RWPE2 (cell line): ENCODE measurements around the gene SPCS1.

Source experiments
- ATAC-seq: fragments of 200-7000 bp; cut with Tn5 transposase; 3 replicates; pipeline ENCODE4 v1.9.1; 2021; ENCODE audit warnings: low read depth
- DNase-seq: peaks from one replicate; pipeline ENCODE4 v3.0.0-alpha.2; 2020; ENCODE audit warnings: low spot score
- H3K27ac ChIP-seq: fragments of 450-650 bp; 2 replicates; pipeline ENCODE4 v1.5.1; 2017; ENCODE audit warnings: mild to moderate bottlenecking; ENCODE audit not compliant: poor library complexity, severe bottlenecking
- H3K27me3 ChIP-seq: fragments of 250-450 bp; sonication (Bioruptor Pico); 2 replicates; pipeline ENCODE4 v1.5.1; 2021; ENCODE audit warnings: mild to moderate bottlenecking, moderate library complexity; ENCODE audit not compliant: insufficient read depth, poor library complexity, severe bottlenecking
- H3K36me3 ChIP-seq: fragments of 250-450 bp; sonication (Bioruptor Pico); 2 replicates; pipeline ENCODE4 v1.5.1; 2020; ENCODE audit warnings: low read depth, mild to moderate bottlenecking, moderate library complexity
- H3K4me1 ChIP-seq: fragments of 250-450 bp; sonication (Bioruptor Pico); 2 replicates; pipeline ENCODE4 v1.5.1; 2021; ENCODE audit warnings: mild to moderate bottlenecking, moderate library complexity; ENCODE audit not compliant: insufficient read depth, poor library complexity, severe bottlenecking
- H3K4me3 ChIP-seq: fragments of 250-450 bp; sonication (Bioruptor Pico); 2 replicates; pipeline ENCODE4 v1.5.1; 2021; ENCODE audit warnings: mild to moderate bottlenecking, moderate library complexity; ENCODE audit not compliant: severe bottlenecking
- H3K9me3 ChIP-seq: fragments of 250-450 bp; sonication (Bioruptor Pico); 2 replicates; pipeline ENCODE4 v1.5.1; 2021; ENCODE audit warnings: mild to moderate bottlenecking, moderate library complexity; ENCODE audit not compliant: severe bottlenecking
- TF ChIP-seq, protein P1 (sequence below): fragments of 450-650 bp; IDR thresholded peaks from one replicate; pipeline ENCODE4 v1.5.1; 2017; ENCODE audit warnings: mild to moderate bottlenecking, moderate library complexity; ENCODE audit not compliant: poor library complexity, severe bottlenecking

SPCS1 gene

DNA sequence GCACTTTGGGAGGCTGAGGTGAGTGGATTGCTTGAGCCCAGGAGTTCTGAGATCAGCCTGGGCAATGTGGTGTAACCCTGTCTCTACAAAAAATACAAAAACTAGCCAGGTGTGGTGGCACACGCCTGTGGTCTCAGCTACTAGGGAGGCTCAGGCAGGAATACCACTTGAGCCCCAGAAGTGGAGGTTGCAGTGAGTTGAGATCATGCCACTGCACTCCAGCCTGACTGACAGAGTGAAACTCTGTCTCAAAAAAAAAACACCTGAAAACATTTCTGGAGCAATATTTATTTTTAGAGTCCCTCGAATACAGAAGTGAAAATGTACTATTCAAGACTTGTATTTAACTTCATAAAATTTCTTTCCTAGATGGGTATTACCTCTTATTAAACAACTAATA, 4.6 kb downstream of the SPCS1 start:
- H3K4me1 ChIP-seq = peaks cover 4% of the 10 kb centered on the region
- ATAC-seq = no peak
- TF ChIP-seq, protein P1, sequence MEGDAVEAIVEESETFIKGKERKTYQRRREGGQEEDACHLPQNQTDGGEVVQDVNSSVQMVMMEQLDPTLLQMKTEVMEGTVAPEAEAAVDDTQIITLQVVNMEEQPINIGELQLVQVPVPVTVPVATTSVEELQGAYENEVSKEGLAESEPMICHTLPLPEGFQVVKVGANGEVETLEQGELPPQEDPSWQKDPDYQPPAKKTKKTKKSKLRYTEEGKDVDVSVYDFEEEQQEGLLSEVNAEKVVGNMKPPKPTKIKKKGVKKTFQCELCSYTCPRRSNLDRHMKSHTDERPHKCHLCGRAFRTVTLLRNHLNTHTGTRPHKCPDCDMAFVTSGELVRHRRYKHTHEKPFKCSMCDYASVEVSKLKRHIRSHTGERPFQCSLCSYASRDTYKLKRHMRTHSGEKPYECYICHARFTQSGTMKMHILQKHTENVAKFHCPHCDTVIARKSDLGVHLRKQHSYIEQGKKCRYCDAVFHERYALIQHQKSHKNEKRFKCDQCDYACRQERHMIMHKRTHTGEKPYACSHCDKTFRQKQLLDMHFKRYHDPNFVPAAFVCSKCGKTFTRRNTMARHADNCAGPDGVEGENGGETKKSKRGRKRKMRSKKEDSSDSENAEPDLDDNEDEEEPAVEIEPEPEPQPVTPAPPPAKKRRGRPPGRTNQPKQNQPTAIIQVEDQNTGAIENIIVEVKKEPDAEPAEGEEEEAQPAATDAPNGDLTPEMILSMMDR = no peak
- no peaks in the 10 kb centered on the region for H3K27me3 ChIP-seq
- H3K9me3 ChIP-seq = no peaks in the 10 kb centered on the region
- H3K4me3 ChIP-seq = no peak overlapping the region
- no peak overlapping the region for H3K27ac ChIP-seq
- no peak for DNase-seq
- H3K36me3 ChIP-seq = peaks cover 34% of the 10 kb centered on the region

DNA sequence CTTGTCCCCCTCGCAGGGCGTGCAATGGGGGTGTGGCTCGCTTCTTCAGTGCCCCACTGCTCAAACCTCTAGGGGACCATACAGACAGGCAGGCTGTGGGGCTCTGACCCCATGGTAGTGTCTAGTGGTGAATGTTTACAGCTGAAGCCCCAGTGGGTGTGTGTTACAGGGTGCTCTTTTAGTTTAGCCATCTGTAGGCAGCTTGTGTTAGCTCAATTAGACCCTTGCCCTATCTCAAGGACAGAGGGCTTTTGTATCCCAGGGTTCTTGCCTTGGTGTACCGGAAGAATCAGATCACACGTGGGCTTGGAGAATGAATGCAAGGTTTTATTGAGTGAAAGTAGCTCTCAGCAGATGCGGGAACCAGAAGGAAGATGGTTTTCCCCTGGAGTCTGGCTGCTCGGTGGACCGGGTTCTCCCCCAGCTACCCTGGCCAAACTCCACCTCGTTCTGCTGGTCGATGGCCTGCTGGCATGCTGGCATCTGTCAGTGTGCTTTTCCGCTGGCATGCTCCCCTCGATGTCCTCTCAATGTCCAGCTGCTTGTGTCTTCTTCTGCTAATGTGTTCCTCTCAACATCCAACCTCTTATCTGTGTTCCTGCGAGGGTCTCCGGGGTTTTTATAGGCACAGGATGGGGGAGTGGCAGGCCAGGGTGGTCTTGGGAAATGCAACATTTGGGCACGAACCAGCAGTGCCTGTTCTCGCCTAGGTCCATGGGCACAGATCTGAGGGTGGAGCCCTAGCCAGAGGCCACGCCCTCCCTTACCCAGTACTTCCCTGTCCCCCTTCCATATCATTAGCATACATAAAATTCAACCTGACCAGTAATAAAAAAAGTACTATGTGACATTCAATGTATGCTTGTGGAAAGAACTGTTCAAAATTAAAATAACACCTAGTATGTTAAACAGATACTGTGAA, 6.6 kb downstream of the SPCS1 start:
- no peak for ATAC-seq
- H3K9me3 ChIP-seq = no peaks in the 10 kb centered on the region
- DNase-seq = no peak
- H3K27ac ChIP-seq = no peak overlapping the region
- no peaks in the 10 kb centered on the region for H3K27me3 ChIP-seq
- TF ChIP-seq, protein P1 = no peak
- no peaks in the 10 kb centered on the region for H3K4me1 ChIP-seq
- H3K4me3 ChIP-seq = no peak overlapping the region
- H3K36me3 ChIP-seq = peaks cover 32% of the 10 kb centered on the region

DNA sequence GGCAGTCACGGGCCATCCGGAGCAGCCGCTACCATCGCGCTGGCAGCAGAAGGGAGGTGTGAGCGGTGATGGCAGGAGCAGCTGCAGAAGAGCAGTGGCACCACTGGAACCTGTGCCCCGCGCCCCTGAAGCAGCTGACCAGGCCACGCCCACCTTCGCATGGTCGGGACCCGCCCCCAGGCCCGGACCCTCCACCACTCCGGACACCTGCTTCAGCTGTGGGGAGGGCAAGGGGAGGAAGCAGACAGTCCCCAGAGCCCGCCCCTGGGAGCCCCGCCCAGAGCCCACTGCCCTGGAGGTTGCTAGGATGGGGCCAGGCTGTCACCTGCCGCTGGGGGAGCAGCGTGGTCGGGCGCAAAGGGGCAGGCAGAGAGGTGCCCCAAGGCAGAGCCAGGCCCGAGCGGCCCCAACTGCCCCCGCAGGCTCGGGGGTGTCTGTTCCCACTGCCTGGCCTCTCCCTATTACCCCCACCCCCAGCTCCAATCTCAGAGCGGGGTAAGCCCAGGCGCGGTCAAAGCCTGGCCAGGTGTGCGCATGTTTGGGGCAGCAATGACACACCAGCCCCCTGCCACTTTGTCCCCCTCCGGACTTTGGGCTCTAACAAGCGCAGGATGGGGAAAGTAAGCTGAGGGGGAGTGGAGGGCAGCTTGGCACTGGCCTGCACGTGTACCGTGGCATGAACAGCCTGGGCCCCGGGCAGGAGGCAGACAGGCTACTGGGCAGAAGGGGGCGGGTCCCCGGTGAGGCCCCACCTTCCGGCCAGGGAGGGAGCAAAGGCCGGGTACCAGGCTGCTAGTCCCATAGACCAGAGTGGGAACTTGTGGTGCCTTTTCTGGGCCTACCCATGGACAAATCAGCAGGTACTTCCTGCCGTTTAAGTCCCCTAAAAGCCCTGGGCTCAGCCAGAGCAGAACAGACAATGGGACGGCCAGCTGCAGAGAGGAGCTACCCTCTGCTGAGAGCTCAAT, 8.7 kb downstream of the SPCS1 start:
- no peak for DNase-seq
- H3K9me3 ChIP-seq = no peaks in the 10 kb centered on the region
- H3K27ac ChIP-seq = no peak overlapping the region
- H3K36me3 ChIP-seq = peaks cover 23% of the 10 kb centered on the region
- H3K27me3 ChIP-seq = no peaks in the 10 kb centered on the region
- H3K4me3 ChIP-seq = no peak overlapping the region
- ATAC-seq = peak; percentile 27; the same call in 2 of the 3 replicates
- TF ChIP-seq, protein P1 = no peak
- H3K4me1 ChIP-seq = no peaks in the 10 kb centered on the region

DNA sequence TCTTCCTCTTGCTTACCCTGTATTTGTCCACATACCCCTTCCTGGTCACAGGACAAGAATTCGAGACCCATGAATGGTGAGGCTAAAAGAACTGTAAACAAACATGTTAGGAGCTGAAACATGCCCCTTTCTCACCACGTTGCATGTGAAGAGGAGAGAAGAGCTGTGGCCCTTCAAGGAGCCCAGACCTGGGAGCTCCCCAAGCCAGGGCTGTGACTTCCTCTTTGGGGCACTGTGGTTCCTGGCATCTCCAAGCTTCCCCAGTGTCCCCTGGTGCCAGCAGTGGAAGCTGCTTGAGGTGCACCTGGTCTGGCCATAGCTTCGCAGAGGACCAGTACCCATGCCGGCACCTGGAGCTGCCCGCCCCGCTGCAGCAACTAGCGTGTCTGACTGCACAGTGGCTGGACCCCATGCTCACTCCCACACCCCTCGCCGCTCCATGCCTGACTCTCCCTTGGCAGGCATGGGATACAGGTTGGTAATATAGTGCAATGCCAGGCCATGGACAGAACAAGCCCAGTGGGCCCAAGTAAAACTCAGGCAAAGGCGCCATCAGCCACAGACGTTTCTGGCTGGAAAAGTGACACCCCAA, 9.9 kb downstream of the SPCS1 start:
- TF ChIP-seq, protein P1 = no peak
- Histone ChIP-seq H3K27ac (no peak overlapping the region), H3K4me3 (no peak overlapping the region), H3K9me3 (no peaks in the 10 kb centered on the region), H3K4me1 (no peaks in the 10 kb centered on the region), H3K36me3 (peaks cover 21% of the 10 kb centered on the region), H3K27me3 (no peaks in the 10 kb centered on the region)
- ATAC-seq (no peak), DNase-seq (no peak)
